VCaP (cell line): ENCODE data around the gene ARMC10.
"Not testable (repeated sequence)": the region's sequence is repeated elsewhere in the genome, so short reads cannot be mapped to it uniquely, and the experiment has no call there.

Source experiments
- H3K27ac ChIP-seq: fragments of 450-650 bp; 2 replicates; pipeline ENCODE4 v1.5.1; 2017
- TF ChIP-seq, protein P1 (sequence below): fragments of 450-650 bp; conservative IDR thresholded peaks from 2 replicates; pipeline ENCODE4 v1.5.1; 2017; ENCODE audit warnings: mild to moderate bottlenecking, moderate library complexity

Gene ARMC10

DNA sequence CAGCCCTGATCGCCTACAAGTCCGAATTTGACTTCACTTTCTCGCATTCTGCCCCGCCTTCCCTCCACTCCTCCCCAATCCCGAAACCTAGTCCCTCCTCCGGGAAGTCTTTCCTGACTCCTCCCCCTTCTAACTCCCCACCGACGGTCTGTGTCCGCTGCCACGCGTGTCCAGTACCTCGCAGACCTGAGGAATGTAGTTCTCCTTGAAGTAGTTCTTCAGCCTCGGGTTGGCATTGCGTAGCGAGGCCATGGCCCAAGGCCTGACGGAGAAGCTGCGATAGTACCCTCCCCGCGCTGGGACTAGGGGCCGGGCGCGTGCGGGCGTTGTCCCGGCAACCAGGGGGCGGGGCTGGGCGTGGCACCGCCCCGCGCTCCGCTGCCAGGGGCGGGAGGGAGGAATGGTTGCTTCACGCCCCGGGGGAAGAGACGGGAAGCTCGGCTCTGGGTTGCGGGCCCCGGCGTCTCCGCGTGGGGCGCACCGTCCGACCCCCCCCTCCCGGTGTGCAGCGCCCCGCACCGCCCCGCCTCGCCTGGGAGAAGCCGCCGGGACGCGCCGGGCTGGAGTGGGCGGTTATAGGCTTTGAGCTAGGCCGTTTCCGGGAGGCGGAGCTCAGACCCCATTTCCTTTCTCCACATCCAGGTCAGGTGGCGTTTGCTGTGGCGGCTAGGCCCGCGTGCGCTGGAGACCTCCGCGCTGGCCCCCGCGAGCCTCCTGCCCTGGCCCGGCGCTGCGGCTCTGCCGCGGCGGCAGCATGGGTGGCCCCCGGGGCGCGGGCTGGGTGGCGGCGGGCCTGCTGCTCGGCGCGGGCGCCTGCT lies at the start of gene ARMC10, which contains the start of gene FBXL13:
TSS of gene ARMC10 (plus strand) at position 622 of the 818 bp plus-strand sequence. CDS start at position 755, 133 bp downstream.
TSS of gene FBXL13 (minus strand) at position 278 of the 818 bp plus-strand sequence.
- H3K27ac ChIP-seq = peak within 1 kb of the TSS; percentile 97
- TF ChIP-seq, protein P1, sequence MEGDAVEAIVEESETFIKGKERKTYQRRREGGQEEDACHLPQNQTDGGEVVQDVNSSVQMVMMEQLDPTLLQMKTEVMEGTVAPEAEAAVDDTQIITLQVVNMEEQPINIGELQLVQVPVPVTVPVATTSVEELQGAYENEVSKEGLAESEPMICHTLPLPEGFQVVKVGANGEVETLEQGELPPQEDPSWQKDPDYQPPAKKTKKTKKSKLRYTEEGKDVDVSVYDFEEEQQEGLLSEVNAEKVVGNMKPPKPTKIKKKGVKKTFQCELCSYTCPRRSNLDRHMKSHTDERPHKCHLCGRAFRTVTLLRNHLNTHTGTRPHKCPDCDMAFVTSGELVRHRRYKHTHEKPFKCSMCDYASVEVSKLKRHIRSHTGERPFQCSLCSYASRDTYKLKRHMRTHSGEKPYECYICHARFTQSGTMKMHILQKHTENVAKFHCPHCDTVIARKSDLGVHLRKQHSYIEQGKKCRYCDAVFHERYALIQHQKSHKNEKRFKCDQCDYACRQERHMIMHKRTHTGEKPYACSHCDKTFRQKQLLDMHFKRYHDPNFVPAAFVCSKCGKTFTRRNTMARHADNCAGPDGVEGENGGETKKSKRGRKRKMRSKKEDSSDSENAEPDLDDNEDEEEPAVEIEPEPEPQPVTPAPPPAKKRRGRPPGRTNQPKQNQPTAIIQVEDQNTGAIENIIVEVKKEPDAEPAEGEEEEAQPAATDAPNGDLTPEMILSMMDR = peak; percentile 61

- TF ChIP-seq, protein P1 = no peak
- H3K27ac ChIP-seq = no peak overlapping the region
These were observed 49.6 kb upstream of the ARMC10 start for GRCh38 chr7:103025341-103025740.

GRCh38 chr7:103031024-103031423 lies 43.9 kb upstream of the ARMC10 start:
- TF ChIP-seq, protein P1 = no peak
- no peak overlapping the region for H3K27ac ChIP-seq

DNA sequence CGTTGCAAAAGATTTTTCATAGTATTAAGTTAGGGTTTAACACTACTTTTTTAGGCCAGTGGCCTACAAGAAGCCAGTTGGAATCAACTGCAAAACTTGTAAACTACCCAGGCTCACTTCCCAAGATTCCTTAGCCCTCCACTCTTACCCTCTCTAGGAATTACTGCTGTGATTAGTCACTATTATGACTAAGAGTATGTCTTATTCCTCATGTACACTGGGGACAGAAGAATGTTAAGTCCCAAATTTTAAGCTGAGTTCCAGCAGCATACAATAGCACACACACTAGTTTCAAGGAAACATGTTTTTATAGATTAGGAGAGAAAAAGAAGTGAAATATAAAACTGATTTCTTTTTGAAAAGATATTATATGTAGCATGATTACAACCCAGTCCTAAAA lies 43.2 kb upstream of the ARMC10 start:
- H3K27ac ChIP-seq = no peak overlapping the region
- TF ChIP-seq, protein P1 = no peak

- not testable (repeated sequence) for H3K27ac ChIP-seq
These were observed 40.6 kb upstream of the ARMC10 start for GRCh38 chr7:103034318-103034717.

GRCh38 chr7:103037476-103037822 lies 37.5 kb upstream of the ARMC10 start:
- TF ChIP-seq, protein P1 = no peak
- no peak overlapping the region for H3K27ac ChIP-seq

DNA sequence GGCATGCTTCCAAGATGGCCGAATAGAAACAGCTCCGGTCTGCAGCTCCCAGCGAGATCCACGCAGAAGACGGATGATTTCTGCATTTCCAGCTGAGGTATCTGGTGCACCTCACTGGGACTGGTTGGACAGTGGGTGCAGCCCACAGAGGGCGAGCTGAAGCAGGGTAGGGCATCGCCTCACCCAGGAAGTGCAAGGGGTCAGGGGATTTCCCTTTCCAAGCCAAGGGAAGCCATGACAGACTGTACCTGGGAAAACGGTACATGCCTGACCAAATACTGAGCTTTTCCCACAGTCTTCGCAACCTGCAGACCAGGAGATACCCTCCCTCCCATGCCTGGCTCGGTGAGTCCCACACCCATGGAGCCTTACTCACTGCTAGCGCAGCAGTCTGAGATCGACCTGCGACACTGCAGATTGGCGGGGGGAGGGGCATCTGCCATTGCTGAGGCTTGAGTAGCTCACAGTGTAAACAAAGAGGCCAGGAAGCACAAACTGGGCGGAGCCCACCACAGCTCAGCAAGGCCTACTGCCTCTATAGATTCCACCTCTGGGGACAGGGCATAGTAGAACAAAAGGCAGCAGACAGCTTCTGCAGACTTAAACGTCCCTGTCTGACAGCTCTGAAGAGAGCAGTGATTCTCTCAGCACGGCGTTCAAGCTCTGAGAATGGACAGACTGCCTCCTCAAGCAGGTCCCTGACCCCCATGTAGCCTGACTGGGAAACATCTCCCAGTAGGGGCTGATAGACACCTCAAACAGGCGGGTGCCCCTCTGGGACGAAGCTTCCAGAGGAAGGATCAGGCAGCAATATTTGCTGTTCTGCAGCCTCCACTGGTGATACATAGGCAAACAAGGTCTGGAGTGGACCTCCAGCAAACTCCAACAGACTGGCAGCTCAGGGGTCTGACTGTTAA lies 36.9 kb upstream of the ARMC10 start:
- H3K27ac ChIP-seq = not testable (repeated sequence)

- H3K27ac ChIP-seq = not testable (repeated sequence)
These were observed 33.1 kb upstream of the ARMC10 start for GRCh38 chr7:103041815-103042214.

DNA sequence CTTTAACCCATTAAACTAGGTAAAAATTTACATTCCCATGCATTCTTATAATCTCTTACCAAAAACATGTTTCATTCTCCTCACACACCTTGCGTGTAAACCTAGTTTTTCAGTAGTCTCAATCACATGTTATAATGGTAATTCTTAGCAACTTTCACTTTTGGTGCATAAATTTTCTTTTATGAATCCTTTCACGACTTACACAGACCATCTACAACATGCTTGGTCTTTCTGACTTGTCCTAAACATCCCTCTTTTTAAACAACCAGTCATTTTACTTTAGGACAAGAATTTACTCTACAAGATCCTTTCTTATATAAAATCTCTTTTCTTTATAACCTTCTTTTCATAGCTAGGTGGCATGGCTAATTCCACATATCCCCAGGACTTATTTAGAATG lies 26.1 kb upstream of the ARMC10 start:
- TF ChIP-seq, protein P1 = no peak
- H3K27ac ChIP-seq = no peak overlapping the region
